WERI-Rb-1 (cell line): ENCODE results near the gene PNPLA8.

ENCODE experiments used
- DNase-seq: peaks from one replicate; pipeline ENCODE4 v3.0.0-alpha.2; 2020
- H3K27ac ChIP-seq: fragments of 250-450 bp; sonication (Bioruptor Pico); 2 replicates; pipeline ENCODE4 v1.5.1; 2020; ENCODE audit warnings: mild to moderate bottlenecking, moderate library complexity
- H3K27me3 ChIP-seq: fragments of 250-450 bp; sonication (Bioruptor Pico); 2 replicates; pipeline ENCODE4 v1.5.1; 2021; ENCODE audit warnings: mild to moderate bottlenecking, low read depth, moderate library complexity; ENCODE audit not compliant: insufficient read depth, severe bottlenecking
- H3K36me3 ChIP-seq: fragments of 250-450 bp; sonication (Bioruptor Pico); 2 replicates; pipeline ENCODE4 v1.5.1; 2020; ENCODE audit warnings: mild to moderate bottlenecking, moderate library complexity
- H3K4me3 ChIP-seq: 2 replicates; pipeline ENCODE4 v1.5.1; 2011; ENCODE audit warnings: low read depth, mild to moderate bottlenecking, control low read depth, low read length
- H3K9me3 ChIP-seq: fragments of 250-450 bp; sonication (Bioruptor Pico); 2 replicates; pipeline ENCODE4 v1.5.1; 2021; ENCODE audit warnings: mild to moderate bottlenecking, moderate library complexity; ENCODE audit not compliant: severe bottlenecking
- TF ChIP-seq, protein P1 (sequence below): IDR thresholded peaks from 2 replicates; pipeline ENCODE4 v1.5.1; 2011; ENCODE audit warnings: low read depth, mild to moderate bottlenecking, control low read depth, inconsistent platforms, low read length

PNPLA8 gene

GRCh38 chr7:108568801-108569380 is 43.0 kb upstream of the PNPLA8 start:
- Histone ChIP-seq H3K27me3 (no peaks in the 10 kb centered on the region), H3K27ac (peak overlapping the region; percentile 93), H3K36me3 (peaks cover 21% of the 10 kb centered on the region), H3K9me3 (no peaks in the 10 kb centered on the region), H3K4me3 (peak overlapping the region; percentile 85)
- TF ChIP-seq, protein P1, sequence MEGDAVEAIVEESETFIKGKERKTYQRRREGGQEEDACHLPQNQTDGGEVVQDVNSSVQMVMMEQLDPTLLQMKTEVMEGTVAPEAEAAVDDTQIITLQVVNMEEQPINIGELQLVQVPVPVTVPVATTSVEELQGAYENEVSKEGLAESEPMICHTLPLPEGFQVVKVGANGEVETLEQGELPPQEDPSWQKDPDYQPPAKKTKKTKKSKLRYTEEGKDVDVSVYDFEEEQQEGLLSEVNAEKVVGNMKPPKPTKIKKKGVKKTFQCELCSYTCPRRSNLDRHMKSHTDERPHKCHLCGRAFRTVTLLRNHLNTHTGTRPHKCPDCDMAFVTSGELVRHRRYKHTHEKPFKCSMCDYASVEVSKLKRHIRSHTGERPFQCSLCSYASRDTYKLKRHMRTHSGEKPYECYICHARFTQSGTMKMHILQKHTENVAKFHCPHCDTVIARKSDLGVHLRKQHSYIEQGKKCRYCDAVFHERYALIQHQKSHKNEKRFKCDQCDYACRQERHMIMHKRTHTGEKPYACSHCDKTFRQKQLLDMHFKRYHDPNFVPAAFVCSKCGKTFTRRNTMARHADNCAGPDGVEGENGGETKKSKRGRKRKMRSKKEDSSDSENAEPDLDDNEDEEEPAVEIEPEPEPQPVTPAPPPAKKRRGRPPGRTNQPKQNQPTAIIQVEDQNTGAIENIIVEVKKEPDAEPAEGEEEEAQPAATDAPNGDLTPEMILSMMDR = no peak
- DNase-seq = no peak

GRCh38 chr7:108565987-108566386 is 40.1 kb upstream of the PNPLA8 start:
- H3K27ac ChIP-seq = no peak overlapping the region
- no peak for DNase-seq
- TF ChIP-seq, protein P1 = no peak
- H3K27me3 ChIP-seq = no peaks in the 10 kb centered on the region
- H3K9me3 ChIP-seq = no peaks in the 10 kb centered on the region
- H3K36me3 ChIP-seq = peaks cover 4% of the 10 kb centered on the region
- no peak overlapping the region for H3K4me3 ChIP-seq

- no peak for DNase-seq
- H3K4me3 ChIP-seq = no peak overlapping the region
- H3K27me3 ChIP-seq = no peaks in the 10 kb centered on the region
- TF ChIP-seq, protein P1 = no peak
- peaks cover 9% of the 10 kb centered on the region for H3K9me3 ChIP-seq
- no peak overlapping the region for H3K27ac ChIP-seq
- peaks cover 4% of the 10 kb centered on the region for H3K36me3 ChIP-seq
Measured at GRCh38 chr7:108561047-108561619, 35.2 kb upstream of the PNPLA8 start.

DNA sequence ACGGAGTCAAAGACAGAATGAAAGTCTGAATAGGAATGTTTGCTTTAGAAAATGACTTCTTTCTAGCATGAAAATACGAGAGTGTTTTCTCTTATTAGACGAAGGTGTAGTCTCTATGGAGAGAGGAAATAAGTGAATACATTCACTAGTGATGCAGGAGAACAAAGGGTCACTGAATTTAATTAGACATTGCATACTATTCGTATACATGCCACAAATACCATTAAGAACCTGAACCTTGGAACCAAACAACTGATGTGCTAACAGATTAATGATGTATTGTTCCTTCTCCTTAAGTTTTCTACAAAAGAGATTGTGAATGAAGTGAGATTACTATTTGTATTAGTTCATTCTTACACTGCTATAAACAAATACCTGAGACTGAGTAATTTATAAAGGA is 33.3 kb upstream of the PNPLA8 start:
- DNase-seq = no peak
- Histone ChIP-seq H3K27ac (no peak overlapping the region), H3K36me3 (no peaks in the 10 kb centered on the region; the same call in 1 of the 2 replicates), H3K27me3 (no peaks in the 10 kb centered on the region), H3K4me3 (no peak overlapping the region), H3K9me3 (peaks cover 9% of the 10 kb centered on the region)
- TF ChIP-seq, protein P1 = no peak

- H3K27ac ChIP-seq = no peak overlapping the region
Measured at GRCh38 chr7:108557617-108558016, 31.7 kb upstream of the PNPLA8 start.

More at GRCh38 chr7:108557617-108558016, 31.7 kb upstream of the PNPLA8 start:
- TF ChIP-seq, protein P1 = no peak
- Histone ChIP-seq H3K36me3 (no peaks in the 10 kb centered on the region; the same call in 1 of the 2 replicates), H3K4me3 (no peak overlapping the region), H3K27me3 (no peaks in the 10 kb centered on the region), H3K9me3 (peaks cover 9% of the 10 kb centered on the region)
- DNase-seq = no peak
